HG03039 (cell line): Measurements from ENCODE around the gene FOXO3.
"Not testable (repeated sequence)": the region's sequence is repeated elsewhere in the genome, so short reads cannot be mapped to it uniquely, and the experiment has no call there.

Experiments
- ATAC-seq: cut with Tn5 transposase; IDR thresholded peaks from one replicate; pipeline ENCODE4 v1.9.1; 2021; ENCODE audit warnings: mild to moderate bottlenecking, moderate library complexity; ENCODE audit not compliant: unreplicated experiment

The FOXO3 gene

DNA sequence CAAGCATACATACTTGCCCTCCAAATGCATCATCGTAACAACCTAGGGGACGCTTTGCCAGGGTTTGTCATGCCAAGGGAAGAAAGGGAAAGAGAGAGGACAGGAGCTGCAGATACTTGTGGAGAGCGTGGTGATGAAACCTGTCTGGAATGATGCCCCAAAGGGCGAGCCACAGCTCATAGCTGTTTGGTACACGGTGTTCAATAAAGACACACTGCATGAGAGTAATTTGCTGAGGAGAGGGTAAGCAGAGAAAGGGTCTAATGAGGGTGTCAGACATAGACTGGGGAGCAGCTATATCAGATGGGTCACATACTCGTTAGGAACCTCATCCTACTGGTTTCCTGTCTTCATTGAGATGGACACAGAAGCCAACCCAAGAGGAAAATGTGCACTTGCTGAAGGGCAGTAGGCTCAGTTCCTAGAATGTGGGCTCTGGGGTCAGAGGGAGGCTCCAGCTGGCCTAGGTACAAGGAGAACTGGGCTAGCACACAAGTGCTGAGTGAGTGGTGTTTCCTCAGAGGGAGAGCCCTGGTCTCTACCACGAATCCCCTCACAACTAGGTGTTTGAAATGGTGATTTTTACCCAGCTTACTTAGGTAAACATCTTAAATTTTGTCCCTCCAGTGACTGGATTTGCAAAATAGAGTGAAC lies 5.2 kb upstream of the FOXO3 start:
- ATAC-seq = no peak

DNA sequence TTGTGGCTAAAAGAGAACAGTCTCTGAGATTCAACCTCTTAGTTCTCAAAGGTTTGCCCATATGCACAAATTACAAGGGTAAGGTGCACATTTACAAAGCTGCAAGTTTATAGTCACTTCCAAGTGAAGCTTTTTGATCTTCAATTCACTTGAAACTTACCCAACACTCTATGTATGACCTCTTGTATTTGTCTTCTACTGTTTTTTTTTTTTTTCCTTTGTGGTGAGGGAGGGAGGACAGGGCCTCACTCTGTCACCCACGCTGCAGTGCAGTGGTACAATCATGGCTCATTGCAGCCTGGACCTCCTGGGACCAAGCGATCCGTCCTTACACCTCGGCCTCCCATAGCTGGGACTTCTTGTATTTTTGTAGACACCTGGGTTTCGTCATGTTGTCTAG lies 4.5 kb upstream of the FOXO3 start:
- ATAC-seq = no peak

DNA sequence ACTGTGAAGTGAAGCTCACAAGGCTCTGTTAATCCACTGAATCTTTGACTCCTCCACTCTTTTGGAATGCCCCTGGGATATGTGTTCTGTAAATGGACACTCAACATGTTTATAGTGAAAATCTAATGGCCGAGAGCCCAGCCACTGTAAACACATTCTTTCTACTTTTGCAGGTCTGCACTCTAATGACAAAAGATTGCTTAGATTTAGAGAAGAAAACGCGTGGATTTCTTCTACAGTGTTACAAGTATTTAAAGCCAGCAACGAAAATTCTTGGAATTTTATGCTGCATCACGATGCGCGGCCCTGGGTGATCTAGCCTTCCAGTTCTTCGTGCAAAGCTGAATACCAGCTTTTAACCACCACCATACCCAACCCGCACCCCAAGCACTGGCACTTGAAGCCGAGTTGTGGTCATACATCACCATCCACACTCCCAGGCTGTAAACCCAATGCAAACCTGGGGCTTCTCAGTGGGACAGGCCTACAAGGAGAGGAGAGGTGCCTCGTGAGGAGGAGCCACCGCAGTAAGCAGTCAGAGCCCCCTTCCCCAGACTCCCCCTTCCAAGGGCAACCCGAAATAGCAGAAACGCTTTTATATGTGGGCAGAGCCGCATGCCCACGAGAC lies 3.7 kb upstream of the FOXO3 start:
- ATAC-seq = no peak

DNA sequence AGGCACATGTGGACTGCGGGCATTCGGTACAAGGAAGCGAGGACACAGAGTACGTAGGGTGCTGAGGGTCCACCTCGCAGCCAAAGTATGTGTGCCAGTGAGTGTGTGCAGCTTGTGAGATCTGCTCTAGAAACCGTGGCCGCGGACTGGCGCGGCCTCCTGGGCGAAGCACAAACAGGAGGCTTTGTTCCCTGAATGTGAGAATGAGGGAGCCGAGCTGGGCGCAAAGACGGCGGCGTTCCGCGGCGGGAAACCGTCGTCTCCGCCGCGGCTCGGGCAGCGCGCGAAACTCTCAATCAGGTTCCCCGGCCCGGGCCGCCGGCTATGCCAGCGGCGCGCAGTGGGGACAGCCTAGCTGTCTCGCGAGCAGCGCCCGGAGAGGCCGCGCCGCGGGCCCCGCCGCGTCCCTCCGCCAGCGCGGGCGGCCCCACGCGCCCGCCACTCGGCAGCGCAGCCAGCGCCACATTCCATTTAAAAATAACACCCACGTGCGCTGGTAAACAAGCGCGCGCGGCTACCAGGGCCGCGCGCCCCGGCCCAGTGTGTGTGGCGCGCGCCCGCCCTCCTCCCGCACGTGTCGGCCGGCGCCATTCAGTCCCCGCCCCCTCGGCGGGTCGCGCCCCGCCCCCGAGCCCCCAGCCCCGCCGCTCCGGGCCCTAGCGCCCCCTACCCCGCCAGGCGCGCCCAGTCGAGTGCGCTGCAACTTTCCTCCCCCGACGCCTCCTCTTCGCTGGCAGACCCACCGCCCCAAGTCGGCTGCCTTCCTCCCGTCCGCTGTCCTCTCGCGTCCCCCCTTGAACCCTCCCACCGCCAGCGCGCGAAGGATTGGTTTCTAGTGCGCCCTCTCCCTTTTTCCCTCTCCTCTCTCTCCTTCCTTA lies 3.0 kb upstream of the FOXO3 start:
- no peak for ATAC-seq

- peak; percentile 45 for ATAC-seq
Observed at GRCh38 chr6:108558372-108559096, 2.2 kb upstream of the FOXO3 start.

GRCh38 chr6:108559097-108559883 lies 1.4 kb upstream of the FOXO3 start:
- ATAC-seq = peak; percentile 39

DNA sequence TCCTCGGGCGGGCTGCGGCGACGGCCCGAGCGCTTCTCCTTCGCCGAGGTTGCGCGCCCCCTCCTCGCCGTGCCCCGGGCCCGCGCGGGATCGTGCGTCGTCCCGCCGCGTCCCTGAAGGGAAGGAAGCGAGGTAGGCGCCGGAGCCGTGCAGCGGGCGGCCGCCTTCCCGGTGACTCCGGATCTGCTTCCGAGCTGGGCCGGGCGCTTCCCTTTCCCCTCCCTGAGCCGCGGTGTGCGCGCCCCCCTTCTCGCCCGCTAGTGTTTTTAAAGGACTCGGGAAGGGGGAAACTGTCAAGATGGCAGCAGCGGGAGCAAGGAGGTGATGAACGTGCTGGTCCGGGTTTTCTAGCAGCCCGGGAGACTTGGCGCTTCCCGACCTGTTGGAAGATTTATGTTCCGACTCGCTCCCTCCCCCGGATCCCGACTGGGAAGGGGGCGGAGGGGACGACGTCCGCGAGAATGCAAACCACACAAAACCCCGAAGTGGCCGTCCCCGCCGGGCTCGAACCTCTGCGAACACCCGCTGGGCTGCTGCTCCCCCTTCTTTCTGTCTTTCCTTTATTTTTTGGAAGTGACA lies 744 bp upstream of the FOXO3 start:
- ATAC-seq = peak; percentile 4

DNA sequence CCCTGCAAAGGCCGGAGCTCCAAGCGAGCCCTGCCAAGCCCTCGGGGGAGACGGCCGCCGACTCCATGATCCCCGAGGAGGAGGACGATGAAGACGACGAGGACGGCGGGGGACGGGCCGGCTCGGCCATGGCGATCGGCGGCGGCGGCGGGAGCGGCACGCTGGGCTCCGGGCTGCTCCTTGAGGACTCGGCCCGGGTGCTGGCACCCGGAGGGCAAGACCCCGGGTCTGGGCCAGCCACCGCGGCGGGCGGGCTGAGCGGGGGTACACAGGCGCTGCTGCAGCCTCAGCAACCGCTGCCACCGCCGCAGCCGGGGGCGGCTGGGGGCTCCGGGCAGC lies 561 bp downstream of the FOXO3 start:
- ATAC-seq = not testable (repeated sequence)

DNA sequence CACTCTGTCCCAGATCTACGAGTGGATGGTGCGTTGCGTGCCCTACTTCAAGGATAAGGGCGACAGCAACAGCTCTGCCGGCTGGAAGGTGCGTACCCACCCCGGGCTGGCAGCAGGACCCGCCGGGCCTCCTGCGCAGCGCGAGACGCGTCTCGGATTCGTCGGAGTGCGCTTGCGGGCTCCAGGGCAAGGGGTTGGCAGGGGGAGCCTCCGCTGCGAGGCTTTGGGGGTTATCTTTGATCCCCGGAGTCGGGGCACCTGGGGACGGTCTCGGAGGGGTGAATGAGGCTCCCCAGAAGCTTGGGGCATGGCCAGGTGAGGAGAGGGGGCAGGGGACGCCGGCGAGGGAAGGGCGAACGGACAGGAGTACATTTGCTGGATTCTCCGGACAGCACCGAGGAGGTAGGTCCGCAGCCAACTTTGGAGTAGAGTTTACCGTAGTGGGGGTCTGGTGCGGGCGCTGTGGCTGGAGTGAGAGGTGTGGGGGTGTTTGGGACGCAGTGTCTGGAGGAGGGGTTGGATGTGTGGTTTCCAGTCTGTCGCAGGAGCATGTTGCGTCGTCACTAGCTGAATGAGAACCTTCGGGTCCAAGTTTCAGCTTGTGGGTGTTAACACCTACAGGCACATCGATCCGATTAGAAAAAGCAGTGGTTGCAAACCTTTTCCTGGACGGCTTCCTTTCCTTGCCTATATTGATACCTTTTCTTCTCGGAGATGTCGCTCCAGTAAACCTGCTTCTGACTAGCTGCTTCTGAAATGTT lies 1.2 kb downstream of the FOXO3 start:
- no peak for ATAC-seq

DNA sequence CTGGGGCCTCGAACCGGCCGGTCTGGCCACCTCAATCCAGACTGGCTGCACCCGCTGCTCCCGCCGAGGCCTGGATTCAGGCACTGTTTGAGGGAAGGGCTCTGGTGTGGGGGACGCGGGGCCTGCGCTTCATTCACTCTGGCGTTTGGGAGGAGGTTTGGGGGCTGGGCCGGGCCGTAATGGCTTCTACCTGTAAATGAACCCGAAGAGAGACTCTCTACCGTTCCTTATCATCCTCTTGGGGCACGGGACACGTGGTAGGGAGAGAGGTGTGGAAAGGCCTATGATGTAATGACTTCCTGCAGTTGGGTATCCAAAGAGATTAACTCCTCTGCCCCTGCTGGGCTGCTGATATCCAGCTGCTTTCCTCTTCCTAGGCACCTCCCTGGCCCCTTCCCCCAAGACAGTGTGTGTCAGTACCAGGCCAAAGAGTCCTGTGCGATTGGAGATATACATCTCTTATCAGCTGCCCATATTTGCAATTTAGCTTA lies 1.8 kb downstream of the FOXO3 start:
- ATAC-seq = no peak

- ATAC-seq = no peak
Observed at GRCh38 chr6:108563292-108563691, 2.6 kb downstream of the FOXO3 start.

DNA sequence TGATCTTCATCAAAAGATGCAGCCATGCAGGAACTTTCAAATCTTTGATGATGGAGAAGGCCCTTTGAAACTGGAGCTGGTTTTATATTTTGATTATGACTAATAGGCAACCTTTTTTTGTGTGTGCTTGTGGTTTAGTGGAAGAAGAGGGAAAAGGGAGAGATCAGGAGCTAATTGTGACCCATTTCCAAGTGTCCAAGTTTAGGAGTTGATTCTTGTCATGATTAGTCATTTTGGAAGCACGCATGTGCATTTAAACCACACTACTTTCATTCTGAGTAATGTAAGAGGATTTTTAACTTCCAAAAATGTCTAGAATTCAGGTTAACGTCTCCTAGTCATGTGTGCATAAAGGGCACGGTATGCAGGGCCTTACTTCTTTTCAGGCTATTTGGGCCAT lies 3.5 kb downstream of the FOXO3 start:
- ATAC-seq = no peak

DNA sequence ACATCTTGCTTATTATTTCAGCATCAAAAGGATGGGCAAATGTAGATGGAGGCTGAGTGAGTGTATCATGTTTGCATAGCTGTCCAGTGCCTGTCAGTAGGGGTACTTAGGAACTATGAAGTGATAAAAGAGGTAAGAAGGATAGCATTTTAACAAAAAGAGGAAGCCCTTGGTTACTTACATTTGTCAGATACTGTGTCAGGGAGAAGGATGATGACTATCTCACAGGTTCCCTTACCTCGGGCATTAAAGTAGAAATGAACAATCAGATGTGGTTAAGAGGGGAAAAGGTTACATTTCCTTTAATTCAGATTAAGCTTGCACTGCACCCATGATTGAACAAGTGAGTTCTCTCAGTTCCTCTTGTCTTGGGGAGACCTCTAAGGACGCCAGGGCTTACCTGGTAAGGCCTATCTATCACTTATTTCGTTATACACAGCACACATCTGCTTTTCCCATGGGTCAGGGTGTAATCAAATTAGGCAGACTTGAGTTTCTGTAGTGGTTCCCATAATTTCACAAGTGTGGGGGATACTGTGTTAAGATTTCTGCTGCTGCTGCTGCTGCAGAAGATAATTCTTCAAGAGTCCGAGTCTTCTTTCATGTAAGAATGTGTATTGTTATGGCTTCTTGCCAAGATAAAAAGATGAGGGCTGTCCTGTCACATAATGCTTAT lies 4.5 kb downstream of the FOXO3 start:
- peak; percentile 45 for ATAC-seq

DNA sequence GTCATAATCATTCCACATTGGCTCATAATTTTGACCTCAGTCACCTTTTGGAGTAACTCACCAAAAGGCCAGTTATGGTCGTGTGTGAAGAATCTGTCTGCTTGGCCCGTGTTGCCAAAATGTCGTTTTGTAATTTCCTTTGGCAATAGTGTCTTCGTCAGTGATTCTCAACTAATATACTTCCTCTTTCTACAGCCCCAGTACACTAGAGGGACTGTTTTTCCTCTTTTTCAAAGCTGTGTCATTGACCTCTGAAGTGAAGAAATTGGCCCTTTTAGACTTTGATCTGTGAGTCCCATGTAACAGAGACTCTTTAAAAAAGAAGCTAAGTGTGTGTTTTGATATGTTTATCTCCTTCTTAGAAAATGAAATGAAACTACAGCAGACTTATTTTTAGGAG lies 5.2 kb downstream of the FOXO3 start:
- ATAC-seq = no peak

- ATAC-seq = no peak
Observed at GRCh38 chr6:108566406-108566805, 5.7 kb downstream of the FOXO3 start.

DNA sequence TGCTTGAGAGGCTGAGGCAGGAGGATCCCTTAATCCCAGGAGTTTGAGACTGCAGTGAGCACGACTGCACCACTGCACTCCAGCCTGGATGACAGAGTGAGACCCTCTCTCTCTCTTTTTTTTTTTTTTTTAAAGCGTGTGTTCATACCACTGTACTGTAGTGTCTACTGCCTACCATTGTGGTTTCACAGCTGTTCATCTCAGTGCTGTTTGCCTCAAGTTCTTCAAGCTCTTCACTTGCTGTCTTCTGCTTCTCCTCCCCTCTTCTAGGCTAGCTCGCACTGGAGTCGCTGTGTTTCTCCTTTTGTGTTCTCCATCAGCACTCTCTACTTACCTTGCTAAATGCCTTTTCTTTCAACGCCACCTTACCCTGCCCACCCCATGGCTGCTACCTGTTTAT lies 7.4 kb downstream of the FOXO3 start:
- no peak for ATAC-seq

- no peak for ATAC-seq
Observed at GRCh38 chr6:108568551-108569305, 8.0 kb downstream of the FOXO3 start.

DNA sequence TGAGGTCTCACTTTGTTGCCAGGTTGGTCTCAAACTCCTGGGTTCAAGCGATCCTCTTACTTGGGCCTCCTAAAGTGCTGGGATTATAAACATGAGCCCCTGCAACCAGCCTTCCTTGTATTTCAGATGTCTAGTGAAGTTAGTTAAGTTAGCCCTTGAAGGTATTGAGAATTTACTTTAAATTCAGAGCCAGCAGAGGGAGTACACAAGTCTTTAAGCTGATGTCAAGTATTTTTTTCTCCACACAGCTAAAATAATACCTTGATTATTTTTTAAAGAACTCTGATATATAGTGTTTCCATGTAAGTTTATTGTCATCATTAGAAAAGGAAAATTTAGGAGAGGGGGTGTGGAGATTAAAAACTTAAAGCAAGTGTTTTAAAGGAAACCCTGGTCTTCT lies 9.8 kb downstream of the FOXO3 start:
- no peak for ATAC-seq
